Peyer's patch (tissue), 4 donors: Measurements from ENCODE around the gene ABLIM1.

Experiments used
- CTCF ChIP-seq, 6 experiments: fragments of 450-650 bp in 4 of 6; fragments of 200-600 bp in 2 of 6; sonication (generic) in 1 of 6; IDR thresholded peaks; one replicate each; pipeline ENCODE4 v1.5.1; 2017 to 2019; ENCODE audit warnings: antibody characterized with exemption in 6 of 6, mild to moderate bottlenecking in 3 of 6, moderate library complexity in 1 of 6
- POLR2A ChIP-seq, 2 donors: fragments of 450-650 bp; IDR thresholded peaks; one replicate each; pipeline ENCODE4 v1.5.1; 2017; ENCODE audit warnings: antibody characterized with exemption in 2 of 2, mild to moderate bottlenecking in 2 of 2, moderate library complexity in 2 of 2

- TF ChIP-seq CTCF (IDR thresholded peaks at IDR 0.05): no peak
- TF ChIP-seq POLR2A (IDR thresholded peaks at IDR 0.05): no peak
These were observed 157.4 kb downstream of the ABLIM1 start for GRCh38 chr10:114500643-114501042.
